Spleen (tissue), 11 donors: ENCODE results near the gene CSTB. TPM values are rescaled to one million over a fixed set of nuclear protein-coding genes. Genes with fewer than 3 reads are reported as not detected.

Source experiments
- DNase-seq: peaks from one replicate; pipeline ENCODE4 v3.0.0-alpha.2; 2020
- H3K27ac ChIP-seq, 8 donors: fragments of 200-600 bp; sonication (generic) in 7 of 8; 1 replicate in 4 of 8; 2 replicates in 4 of 8; pipeline versions ENCODE4 v1.5.0 to v1.8.0; 2016 to 2021; ENCODE audit warnings: inconsistent platforms in 4 of 8, mild to moderate bottlenecking in 4 of 8, moderate library complexity in 1 of 8
- H3K27me3 ChIP-seq, 7 donors: fragments of 200-600 bp; sonication (generic) in 6 of 7; replicated peaks in 1 of 7; 1 replicate in 4 of 7; 2 replicates in 3 of 7; pipeline versions ENCODE4 v1.5.0 to v1.8.0; 2016 to 2021; ENCODE audit warnings: inconsistent platforms in 3 of 7, mild to moderate bottlenecking in 1 of 7
- H3K36me3 ChIP-seq, 6 donors: fragments of 200-600 bp; sonication (generic) in 5 of 6; 1 replicate in 4 of 6; 2 replicates in 2 of 6; pipeline versions ENCODE4 v1.5.0 to v1.8.0; 2016 to 2021; ENCODE audit warnings: inconsistent platforms in 2 of 6
- H3K4me1 ChIP-seq, 6 donors: fragments of 200-600 bp; sonication (generic) in 5 of 6; 1 replicate in 3 of 6; 2 replicates in 3 of 6; pipeline versions ENCODE4 v1.5.0 to v1.8.0; 2016 to 2021; ENCODE audit warnings: inconsistent platforms in 3 of 6
- H3K4me3 ChIP-seq, 8 donors: fragments of 200-600 bp; sonication (generic) in 7 of 8; 1 replicate in 4 of 8; 2 replicates in 4 of 8; pipeline versions ENCODE4 v1.5.0 to v1.8.0; 2016 to 2021; ENCODE audit warnings: inconsistent platforms in 4 of 8, mild to moderate bottlenecking in 4 of 8, moderate library complexity in 2 of 8
- H3K9me3 ChIP-seq, 8 donors: fragments of 200-600 bp; sonication (generic) in 7 of 8; 1 replicate in 4 of 8; 2 replicates in 4 of 8; pipeline versions ENCODE4 v1.5.0 to v1.8.0; 2016 to 2021; ENCODE audit warnings: inconsistent platforms in 4 of 8
- CTCF ChIP-seq, 11 experiments: fragments of 200-600 bp in 7 of 11; fragments of 450-650 bp in 4 of 11; sonication (generic) in 4 of 11; IDR thresholded peaks in 8 of 11; conservative IDR thresholded peaks in 3 of 11; 1 replicate in 7 of 11; 2 replicates in 4 of 11; pipeline versions ENCODE4 v1.4.0 to v1.8.0; 2016 to 2021; ENCODE audit warnings: antibody characterized with exemption in 11 of 11, inconsistent platforms in 4 of 11, mild to moderate bottlenecking in 1 of 11
- POLR2A ChIP-seq, 3 donors: fragments of 450-650 bp; IDR thresholded peaks; one replicate each; pipeline ENCODE4 v1.5.1; 2017; ENCODE audit warnings: antibody characterized with exemption in 3 of 3, mild to moderate bottlenecking in 1 of 3
- POLR2AphosphoS5 ChIP-seq, 3 donors: sonication (generic); formaldehyde crosslinking; IDR thresholded peaks; one replicate each; pipeline ENCODE4 v1.5.1; 2017; ENCODE audit warnings: antibody characterized with exemption in 3 of 3
- WGBS, 5 donors: extraction: QIAGEN DNeasy Blood & Tissue Kit in 3 of 5; methylation state at CpG; one replicate each; pipeline versions ENCODE4 v1.1.5 to v1.1.7; 2013 to 2018; 5-methylcytosine and 5-hydroxymethylcytosine counted together
- intact Hi-C: fragments of 100-400 bp; cut with DNase I; formaldehyde crosslinking; loops from one replicate; pipeline ENCODE4 v1.15.0; 2023; ENCODE audit warnings: low total_unique reads
- polyA plus RNA-seq, 3 donors: library from polyadenylated mRNA; stranded (reverse); fragments of 200-250 nt; gene quantifications; one replicate each; pipeline ENCODE4 v1.2.1, GENCODE V29; 2013
- total RNA-seq, 7 donors: library from RNA; depleted of rRNA in 3 of 7; stranded (reverse); fragments of >200 nt in 3 of 7; fragmentation: NEBNext Ultra II Directional in 4 of 7; extraction: Animal tissue kit (Norgen Biotek cat#: 25700) in 4 of 7; gene quantifications; one replicate each; pipeline versions ENCODE4 v1.1.0 to v1.2.1, GENCODE V29; 2016 to 2021
- donor health status: healthy with polysubstance abuse.
- donor health status: DM: no; HTN: no; CAD: no; lungs with moderate emphysema.
- donor health status: DM: no; HTN: no; CAD: no.
- donor health status: Bipolar disorder and iron deficiency.
- donor health status: healthy.
- donor health status: DM: no; HTN: no; CAD: no.
- donor health status: DM: yes; HTN: yes; CAD: no.

Gene CSTB
- total and polyA plus RNA-seq, 10 donors: 10.5 to 93.8 (median 33.2) TPM

GRCh38 chr21:43735236-43736091 lies 40.6 kb downstream of the CSTB start:
- intact Hi-C loops: no loop called here
- H3K4me3 ChIP-seq: no peak overlapping the region
- H3K4me1 ChIP-seq: peaks cover 0 to 58% (median 16%) of the 10 kb centered on the region in 6 donors
- no peaks in the 10 kb centered on the region for H3K9me3 ChIP-seq
- H3K36me3 ChIP-seq: peaks cover 0 to 79% (median 21%) of the 10 kb centered on the region in 6 donors
- TF ChIP-seq POLR2AphosphoS5 (IDR thresholded peaks at IDR 0.05) (no peak), CTCF (IDR thresholded peaks at IDR 0.05 in 8 of 11, conservative IDR thresholded peaks at IDR 0.05 in 3 of 11) (no peak), POLR2A (IDR thresholded peaks at IDR 0.05) (no peak)
- H3K27ac ChIP-seq: no peak overlapping the region
- no peaks in the 10 kb centered on the region for H3K27me3 ChIP-seq
- DNase-seq: no peak
- 88 to 94% (median 90%) methylated on average over 20 to 22 of the region's 22 CpGs for WGBS, 5 donors

- no peak for DNase-seq
- H3K27ac ChIP-seq: no peak overlapping the region
- H3K27me3 ChIP-seq: no peaks in the 10 kb centered on the region
- TF ChIP-seq POLR2A (IDR thresholded peaks at IDR 0.05): no peak
- TF ChIP-seq POLR2AphosphoS5 (IDR thresholded peaks at IDR 0.05): no peak
- TF ChIP-seq CTCF (IDR thresholded peaks at IDR 0.05 in 8 of 11, conservative IDR thresholded peaks at IDR 0.05 in 3 of 11): no peak
- H3K9me3 ChIP-seq: no peaks in the 10 kb centered on the region
- H3K4me3 ChIP-seq: no peak overlapping the region
- peaks cover 0 to 74% (median 21%) of the 10 kb centered on the region in 6 donors for H3K36me3 ChIP-seq
- peaks cover 0 to 61% (median 18%) of the 10 kb centered on the region in 6 donors for H3K4me1 ChIP-seq
- intact Hi-C loops: no loop called here
- 68 to 80% (median 74%) methylated on average over 9 of the region's 9 CpGs for WGBS, 5 donors
Measured at GRCh38 chr21:43734928-43735229, 41.2 kb downstream of the CSTB start.

- no peaks in the 10 kb centered on the region for H3K27me3 ChIP-seq
- peaks cover 0 to 61% (median 23%) of the 10 kb centered on the region in 6 donors for H3K4me1 ChIP-seq
- no peak for DNase-seq
- no peaks in the 10 kb centered on the region for H3K9me3 ChIP-seq
- TF ChIP-seq POLR2AphosphoS5 (IDR thresholded peaks at IDR 0.05): no peak
- TF ChIP-seq POLR2A (IDR thresholded peaks at IDR 0.05): no peak
- WGBS, 5 donors: 70 to 84% (median 77%) methylated on average over 22 to 25 of the region's 25 CpGs
- intact Hi-C loops: no loop called here
- H3K36me3 ChIP-seq: peaks cover 0 to 68% (median 21%) of the 10 kb centered on the region in 6 donors
- H3K27ac ChIP-seq: peak overlapping the region in 2 of 8 donors; percentile 56
- no peak overlapping the region for H3K4me3 ChIP-seq
Measured at GRCh38 chr21:43734131-43734927, 41.8 kb downstream of the CSTB start.

- Histone ChIP-seq H3K27me3 (no peaks in the 10 kb centered on the region), H3K4me3 (peak overlapping the region in 1 of 8 donors; percentile 10), H3K36me3 (peaks cover 0 to 67% (median 21%) of the 10 kb centered on the region in 6 donors), H3K9me3 (no peaks in the 10 kb centered on the region), H3K4me1 (peaks cover 2 to 69% (median 30%) of the 10 kb centered on the region in 6 donors), H3K27ac (peak overlapping the region in 2 of 8 donors; percentile 56)
- WGBS, 5 donors: 66 to 91% (median 80%) methylated on average over 15 of the region's 15 CpGs
- TF ChIP-seq CTCF (IDR thresholded peaks at IDR 0.05 in 8 of 11, conservative IDR thresholded peaks at IDR 0.05 in 3 of 11): no peak
- no peak for TF ChIP-seq POLR2AphosphoS5 (IDR thresholded peaks at IDR 0.05)
- no peak for TF ChIP-seq POLR2A (IDR thresholded peaks at IDR 0.05)
- DNase-seq: no peak
- intact Hi-C loops: no loop called here
Measured at GRCh38 chr21:43733529-43734071, 42.5 kb downstream of the CSTB start.
